Measurements from ENCODE around the gene PARVB. TPM values are rescaled to one million over a fixed set of nuclear protein-coding genes. Genes with fewer than 3 reads are reported as not detected.

The PARVB gene
- total and polyA plus RNA-seq, 7 experiments from 2014 or later, result 0.18 to 51.2 (median 4.2) TPM

- Histone ChIP-seq H3K4me3 (ENCODE audit: low read length) (no peak overlapping the region), H3K4me1 (ENCODE audit: control insufficient read depth in 2 of 2, insufficient read depth in 2 of 2, low read length in 2 of 2) (no peaks in the 10 kb centered on the region), H3K27ac (ENCODE audit: low read depth, low read length) (no peak overlapping the region), H3K27me3 (ENCODE audit: control insufficient read depth in 2 of 2, insufficient read depth in 2 of 2, low read length in 2 of 2) (no peaks in the 10 kb centered on the region), H3K36me3 (ENCODE audit: control insufficient read depth in 2 of 3, insufficient read depth in 3 of 3, low read length in 3 of 3) (no peaks in the 10 kb centered on the region), H3K9me3 (ENCODE audit: control insufficient read depth in 2 of 3, low read length in 3 of 3) (no peaks in the 10 kb centered on the region)
- ATAC-seq (peak; percentile 88), DNase-seq (peak in 1 of 9 donors; percentile 23)
- Mint-ChIP-seq H3K36me3 (no peaks in the 10 kb centered on the region), H3K9me3 (no peaks in the 10 kb centered on the region), H3K27ac (peak overlapping the region in 1 of 9 donors; percentile 61), H3K4me3 (peak overlapping the region in 1 of 10 donors; percentile 24), H3K27me3 (peaks cover 0 to 18% (median 9%) of the 10 kb centered on the region in 5 donors), H3K4me1 (peaks cover 0 to 14% (median 8%) of the 10 kb centered on the region in 7 donors)
- ChIA-PET POLR2A (no interaction called here), CTCF (no interaction called here)
- intact Hi-C loops (cut with micrococcal nuclease), result no loop called here
These were observed 44.5 kb downstream of the PARVB start for GRCh38 chr22:44068422-44069191.

GRCh38 chr22:44070029-44070428, 45.9 kb downstream of the PARVB start:
- Mint-ChIP-seq H3K27ac (peak overlapping the region in 1 of 9 donors; percentile 36), H3K4me3 (no peak overlapping the region), H3K27me3 (peaks cover 0 to 18% (median 9%) of the 10 kb centered on the region in 5 donors), H3K9me3 (no peaks in the 10 kb centered on the region), H3K36me3 (no peaks in the 10 kb centered on the region), H3K4me1 (peaks cover 0 to 14% (median 8%) of the 10 kb centered on the region in 7 donors)
- POLR2A ChIA-PET, result no interaction called here
- CTCF ChIA-PET, result no interaction called here
- Histone ChIP-seq H3K9me3 (ENCODE audit: control insufficient read depth in 2 of 3, low read length in 3 of 3) (no peaks in the 10 kb centered on the region), H3K27ac (ENCODE audit: low read depth, low read length) (no peak overlapping the region), H3K27me3 (ENCODE audit: control insufficient read depth in 2 of 2, insufficient read depth in 2 of 2, low read length in 2 of 2) (no peaks in the 10 kb centered on the region), H3K4me1 (ENCODE audit: control insufficient read depth in 2 of 2, insufficient read depth in 2 of 2, low read length in 2 of 2) (no peaks in the 10 kb centered on the region), H3K36me3 (ENCODE audit: control insufficient read depth in 2 of 3, insufficient read depth in 3 of 3, low read length in 3 of 3) (no peaks in the 10 kb centered on the region), H3K4me3 (ENCODE audit: low read length) (no peak overlapping the region)
- ATAC-seq (no peak), DNase-seq (no peak)
- intact Hi-C loops (cut with micrococcal nuclease), result no loop called here

GRCh38 chr22:44071781-44072326, 47.8 kb downstream of the PARVB start:
- no peak overlapping the region for H3K4me3 ChIP-seq (ENCODE audit: low read length)
- Mint-ChIP-seq H3K4me3 (no peak overlapping the region), H3K9me3 (no peaks in the 10 kb centered on the region), H3K27ac (no peak overlapping the region), H3K4me1 (peaks cover 0 to 12% (median 8%) of the 10 kb centered on the region in 7 donors), H3K27me3 (peaks cover 0 to 18% (median 9%) of the 10 kb centered on the region in 5 donors), H3K36me3 (no peaks in the 10 kb centered on the region)
- no peak overlapping the region for H3K27ac ChIP-seq (ENCODE audit: low read depth, low read length)
- ChIA-PET CTCF (no interaction called here), POLR2A (no interaction called here)
- intact Hi-C loops (cut with micrococcal nuclease), result no loop called here
- H3K4me1 ChIP-seq (ENCODE audit: control insufficient read depth in 2 of 2, insufficient read depth in 2 of 2, low read length in 2 of 2), result no peaks in the 10 kb centered on the region
- H3K9me3 ChIP-seq (ENCODE audit: control insufficient read depth in 2 of 3, low read length in 3 of 3), result no peaks in the 10 kb centered on the region
- H3K27me3 ChIP-seq (ENCODE audit: control insufficient read depth in 2 of 2, insufficient read depth in 2 of 2, low read length in 2 of 2), result no peaks in the 10 kb centered on the region
- no peaks in the 10 kb centered on the region for H3K36me3 ChIP-seq (ENCODE audit: control insufficient read depth in 2 of 3, insufficient read depth in 3 of 3, low read length in 3 of 3)
- no peak for DNase-seq
- ATAC-seq, result no peak

- no peak overlapping the region for H3K4me3 ChIP-seq (ENCODE audit: low read length)
These were observed 50.4 kb downstream of the PARVB start for GRCh38 chr22:44074337-44074984.

GRCh38 chr22:44075022-44075421, 50.9 kb downstream of the PARVB start:
- ChIA-PET CTCF (no interaction called here), POLR2A (no interaction called here)
- Histone ChIP-seq H3K4me3 (ENCODE audit: low read length) (no peak overlapping the region), H3K4me1 (ENCODE audit: control insufficient read depth in 2 of 2, insufficient read depth in 2 of 2, low read length in 2 of 2) (no peaks in the 10 kb centered on the region), H3K9me3 (ENCODE audit: control insufficient read depth in 2 of 3, low read length in 3 of 3) (no peaks in the 10 kb centered on the region), H3K27ac (ENCODE audit: low read depth, low read length) (no peak overlapping the region), H3K36me3 (ENCODE audit: control insufficient read depth in 2 of 3, insufficient read depth in 3 of 3, low read length in 3 of 3) (no peaks in the 10 kb centered on the region), H3K27me3 (ENCODE audit: control insufficient read depth in 2 of 2, insufficient read depth in 2 of 2, low read length in 2 of 2) (no peaks in the 10 kb centered on the region)
- ATAC-seq, result no peak
- H3K4me1 Mint-ChIP-seq, result peaks cover 0 to 1% (median 0%) of the 10 kb centered on the region in 7 donors
- H3K27me3 Mint-ChIP-seq, result peaks cover 0 to 6% (median 0%) of the 10 kb centered on the region in 5 donors
- intact Hi-C loops (cut with micrococcal nuclease), result no loop called here
- DNase-seq, result no peak
- no peak overlapping the region for H3K4me3 Mint-ChIP-seq
- no peak overlapping the region for H3K27ac Mint-ChIP-seq
- H3K9me3 Mint-ChIP-seq, result no peaks in the 10 kb centered on the region
- no peaks in the 10 kb centered on the region for H3K36me3 Mint-ChIP-seq

More at GRCh38 chr22:44074337-44074984, 50.4 kb downstream of the PARVB start:
- Mint-ChIP-seq H3K4me1 (peaks cover 0 to 5% (median 0%) of the 10 kb centered on the region in 7 donors), H3K4me3 (no peak overlapping the region), H3K36me3 (no peaks in the 10 kb centered on the region), H3K27me3 (peaks cover 0 to 9% (median 0%) of the 10 kb centered on the region in 5 donors), H3K27ac (no peak overlapping the region), H3K9me3 (no peaks in the 10 kb centered on the region)
- ATAC-seq (no peak), DNase-seq (no peak)
- H3K9me3 ChIP-seq (ENCODE audit: control insufficient read depth in 2 of 3, low read length in 3 of 3), result no peaks in the 10 kb centered on the region
- intact Hi-C loops (cut with micrococcal nuclease), result no loop called here
- no peaks in the 10 kb centered on the region for H3K36me3 ChIP-seq (ENCODE audit: control insufficient read depth in 2 of 3, insufficient read depth in 3 of 3, low read length in 3 of 3)
- ChIA-PET CTCF (no interaction called here), POLR2A (no interaction called here)
- no peak overlapping the region for H3K27ac ChIP-seq (ENCODE audit: low read depth, low read length)
- no peaks in the 10 kb centered on the region for H3K27me3 ChIP-seq (ENCODE audit: control insufficient read depth in 2 of 2, insufficient read depth in 2 of 2, low read length in 2 of 2)
- no peaks in the 10 kb centered on the region for H3K4me1 ChIP-seq (ENCODE audit: control insufficient read depth in 2 of 2, insufficient read depth in 2 of 2, low read length in 2 of 2)

- Histone ChIP-seq H3K4me3 (ENCODE audit: low read length) (no peak overlapping the region), H3K27me3 (ENCODE audit: control insufficient read depth in 2 of 2, insufficient read depth in 2 of 2, low read length in 2 of 2) (no peaks in the 10 kb centered on the region), H3K9me3 (ENCODE audit: control insufficient read depth in 2 of 3, low read length in 3 of 3) (no peaks in the 10 kb centered on the region), H3K36me3 (ENCODE audit: control insufficient read depth in 2 of 3, insufficient read depth in 3 of 3, low read length in 3 of 3) (no peaks in the 10 kb centered on the region), H3K27ac (ENCODE audit: low read depth, low read length) (no peak overlapping the region), H3K4me1 (ENCODE audit: control insufficient read depth in 2 of 2, insufficient read depth in 2 of 2, low read length in 2 of 2) (no peaks in the 10 kb centered on the region)
- ChIA-PET CTCF (no interaction called here), POLR2A (no interaction called here)
- ATAC-seq (no peak), DNase-seq (no peak)
- Mint-ChIP-seq H3K27ac (no peak overlapping the region), H3K4me3 (no peak overlapping the region), H3K36me3 (no peaks in the 10 kb centered on the region), H3K27me3 (no peaks in the 10 kb centered on the region), H3K9me3 (no peaks in the 10 kb centered on the region), H3K4me1 (peaks cover 0 to 1% (median 0%) of the 10 kb centered on the region in 7 donors)
- intact Hi-C loops (cut with micrococcal nuclease), result no loop called here
These were observed 51.6 kb downstream of the PARVB start for GRCh38 chr22:44075670-44076069.

All from naive thymus-derived CD4-positive, alpha-beta T cell (primary cell).